SK-N-SH (cell line): ENCODE results near the gene MPPE1.
"Not testable (repeated sequence)": the region's sequence is repeated elsewhere in the genome, so short reads cannot be mapped to it uniquely, and the experiment has no call there.

Source experiments
- CHD2 ChIP-seq: fragments of 150-350 bp; IDR thresholded peaks from 2 replicates; pipeline ENCODE4 v1.6.1; 2018; ENCODE audit warnings: low read length; ENCODE audit not compliant: partially characterized antibody
- CTCF ChIP-seq: fragments of 200-600 bp; sonication (generic); IDR thresholded peaks from 2 replicates; pipeline ENCODE4 v1.6.1; 2017; ENCODE audit warnings: antibody characterized with exemption, mild to moderate bottlenecking, moderate library complexity
- EZH2phosphoT487 ChIP-seq: fragments of 200-600 bp; sonication (generic); IDR thresholded peaks from 2 replicates; pipeline ENCODE4 v1.6.1; 2017; ENCODE audit warnings: low read depth, mixed run types, mild to moderate bottlenecking, antibody characterized with exemption, moderate library complexity, borderline replicate concordance
- GABPA ChIP-seq: IDR thresholded peaks from 2 replicates; pipeline ENCODE4 v1.4.0; 2012; ENCODE audit warnings: low read depth, mild to moderate bottlenecking
- MXI1 ChIP-seq: IDR thresholded peaks from 2 replicates; pipeline ENCODE4 v1.6.1; 2012; ENCODE audit warnings: mild to moderate bottlenecking, low read depth, low read length, improper control_type of control experiment
- NFIC ChIP-seq: IDR thresholded peaks from 2 replicates; pipeline ENCODE4 v1.4.0; 2012; ENCODE audit warnings: borderline replicate concordance
- POLR2AphosphoS5 ChIP-seq: IDR thresholded peaks from 2 replicates; pipeline ENCODE4 v1.6.1; 2012; ENCODE audit warnings: low read depth, low read length
- TCF12 ChIP-seq: IDR thresholded peaks from 2 replicates; pipeline ENCODE4 v1.4.0; 2012
- USF1 ChIP-seq: IDR thresholded peaks from 2 replicates; pipeline ENCODE4 v1.4.0; 2012; ENCODE audit warnings: low read depth, borderline replicate concordance
- YY1 ChIP-seq: IDR thresholded peaks from 2 replicates; pipeline ENCODE4 v1.4.0; 2012; ENCODE audit warnings: low read depth, mild to moderate bottlenecking
- TF ChIP-seq, protein P1 (sequence below): fragments of 150-350 bp; IDR thresholded peaks from 2 replicates; pipeline ENCODE4 v1.6.1; 2017; ENCODE audit warnings: antibody characterized with exemption, low read length, low read depth, borderline replicate concordance
- TF ChIP-seq, protein P2 (sequence below): IDR thresholded peaks from 2 replicates; pipeline ENCODE4 v1.6.1; 2012; ENCODE audit warnings: mild to moderate bottlenecking, low read depth, low read length, moderate library complexity
- TF ChIP-seq, protein P3 (sequence below): IDR thresholded peaks from 2 replicates; pipeline ENCODE4 v1.4.0; 2012; ENCODE audit warnings: low read depth, borderline replicate concordance

DNA sequence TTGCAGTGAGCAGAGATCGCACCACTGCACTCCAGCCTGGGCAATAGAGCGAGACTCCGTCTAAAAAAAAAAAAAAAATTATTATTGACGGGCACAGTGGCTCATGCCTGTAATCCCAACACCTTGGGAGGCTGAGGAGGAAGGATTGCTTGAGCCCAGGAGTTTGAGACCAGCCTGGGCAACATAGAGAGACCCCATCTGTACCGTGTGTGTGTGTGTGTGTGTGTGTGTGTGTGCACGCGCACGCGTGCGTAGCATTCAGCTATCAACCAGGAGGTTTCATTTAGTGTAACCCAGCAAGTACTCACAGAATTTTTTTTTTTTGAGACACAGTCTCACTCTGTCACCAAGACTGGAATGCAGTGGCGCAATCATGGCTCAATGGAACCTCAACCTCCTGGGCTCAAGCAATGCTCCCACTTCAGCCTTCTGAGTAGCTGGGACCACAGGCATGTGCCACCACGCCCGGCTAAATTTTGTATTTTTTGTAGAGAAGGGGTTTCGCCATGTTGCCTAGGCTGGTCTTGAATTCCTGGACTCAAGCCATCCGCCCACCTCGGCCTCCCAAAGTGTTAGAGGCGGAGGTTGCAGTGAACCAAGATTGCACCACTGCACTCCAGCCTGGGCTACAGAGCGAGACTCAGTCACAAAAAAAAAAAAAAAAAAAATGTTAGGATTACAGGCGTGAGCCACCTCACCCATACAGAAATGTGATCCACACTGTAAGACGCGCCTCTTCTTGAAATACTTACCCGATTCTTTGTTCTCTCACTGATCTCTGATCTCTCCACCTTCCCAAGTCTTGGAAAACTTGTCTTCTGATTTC, 37.9 kb upstream of the MPPE1 start:
- TF ChIP-seq POLR2AphosphoS5, TCF12, CTCF, YY1, USF1, CHD2, GABPA, EZH2phosphoT487, NFIC, MXI1: not testable (repeated sequence)
- TF ChIP-seq, protein P1, sequence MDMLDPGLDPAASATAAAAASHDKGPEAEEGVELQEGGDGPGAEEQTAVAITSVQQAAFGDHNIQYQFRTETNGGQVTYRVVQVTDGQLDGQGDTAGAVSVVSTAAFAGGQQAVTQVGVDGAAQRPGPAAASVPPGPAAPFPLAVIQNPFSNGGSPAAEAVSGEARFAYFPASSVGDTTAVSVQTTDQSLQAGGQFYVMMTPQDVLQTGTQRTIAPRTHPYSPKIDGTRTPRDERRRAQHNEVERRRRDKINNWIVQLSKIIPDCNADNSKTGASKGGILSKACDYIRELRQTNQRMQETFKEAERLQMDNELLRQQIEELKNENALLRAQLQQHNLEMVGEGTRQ = not testable (repeated sequence)
- TF ChIP-seq, protein P2, sequence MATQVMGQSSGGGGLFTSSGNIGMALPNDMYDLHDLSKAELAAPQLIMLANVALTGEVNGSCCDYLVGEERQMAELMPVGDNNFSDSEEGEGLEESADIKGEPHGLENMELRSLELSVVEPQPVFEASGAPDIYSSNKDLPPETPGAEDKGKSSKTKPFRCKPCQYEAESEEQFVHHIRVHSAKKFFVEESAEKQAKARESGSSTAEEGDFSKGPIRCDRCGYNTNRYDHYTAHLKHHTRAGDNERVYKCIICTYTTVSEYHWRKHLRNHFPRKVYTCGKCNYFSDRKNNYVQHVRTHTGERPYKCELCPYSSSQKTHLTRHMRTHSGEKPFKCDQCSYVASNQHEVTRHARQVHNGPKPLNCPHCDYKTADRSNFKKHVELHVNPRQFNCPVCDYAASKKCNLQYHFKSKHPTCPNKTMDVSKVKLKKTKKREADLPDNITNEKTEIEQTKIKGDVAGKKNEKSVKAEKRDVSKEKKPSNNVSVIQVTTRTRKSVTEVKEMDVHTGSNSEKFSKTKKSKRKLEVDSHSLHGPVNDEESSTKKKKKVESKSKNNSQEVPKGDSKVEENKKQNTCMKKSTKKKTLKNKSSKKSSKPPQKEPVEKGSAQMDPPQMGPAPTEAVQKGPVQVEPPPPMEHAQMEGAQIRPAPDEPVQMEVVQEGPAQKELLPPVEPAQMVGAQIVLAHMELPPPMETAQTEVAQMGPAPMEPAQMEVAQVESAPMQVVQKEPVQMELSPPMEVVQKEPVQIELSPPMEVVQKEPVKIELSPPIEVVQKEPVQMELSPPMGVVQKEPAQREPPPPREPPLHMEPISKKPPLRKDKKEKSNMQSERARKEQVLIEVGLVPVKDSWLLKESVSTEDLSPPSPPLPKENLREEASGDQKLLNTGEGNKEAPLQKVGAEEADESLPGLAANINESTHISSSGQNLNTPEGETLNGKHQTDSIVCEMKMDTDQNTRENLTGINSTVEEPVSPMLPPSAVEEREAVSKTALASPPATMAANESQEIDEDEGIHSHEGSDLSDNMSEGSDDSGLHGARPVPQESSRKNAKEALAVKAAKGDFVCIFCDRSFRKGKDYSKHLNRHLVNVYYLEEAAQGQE = not testable (repeated sequence)
- TF ChIP-seq, protein P3, sequence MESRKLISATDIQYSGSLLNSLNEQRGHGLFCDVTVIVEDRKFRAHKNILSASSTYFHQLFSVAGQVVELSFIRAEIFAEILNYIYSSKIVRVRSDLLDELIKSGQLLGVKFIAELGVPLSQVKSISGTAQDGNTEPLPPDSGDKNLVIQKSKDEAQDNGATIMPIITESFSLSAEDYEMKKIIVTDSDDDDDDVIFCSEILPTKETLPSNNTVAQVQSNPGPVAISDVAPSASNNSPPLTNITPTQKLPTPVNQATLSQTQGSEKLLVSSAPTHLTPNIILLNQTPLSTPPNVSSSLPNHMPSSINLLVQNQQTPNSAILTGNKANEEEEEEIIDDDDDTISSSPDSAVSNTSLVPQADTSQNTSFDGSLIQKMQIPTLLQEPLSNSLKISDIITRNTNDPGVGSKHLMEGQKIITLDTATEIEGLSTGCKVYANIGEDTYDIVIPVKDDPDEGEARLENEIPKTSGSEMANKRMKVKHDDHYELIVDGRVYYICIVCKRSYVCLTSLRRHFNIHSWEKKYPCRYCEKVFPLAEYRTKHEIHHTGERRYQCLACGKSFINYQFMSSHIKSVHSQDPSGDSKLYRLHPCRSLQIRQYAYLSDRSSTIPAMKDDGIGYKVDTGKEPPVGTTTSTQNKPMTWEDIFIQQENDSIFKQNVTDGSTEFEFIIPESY = not testable (repeated sequence)
